Measurements from ENCODE around the gene TP53BP2. TPM values are rescaled to one million over a fixed set of nuclear protein-coding genes. Genes with fewer than 3 reads are reported as not detected.

Gene TP53BP2, protein sequence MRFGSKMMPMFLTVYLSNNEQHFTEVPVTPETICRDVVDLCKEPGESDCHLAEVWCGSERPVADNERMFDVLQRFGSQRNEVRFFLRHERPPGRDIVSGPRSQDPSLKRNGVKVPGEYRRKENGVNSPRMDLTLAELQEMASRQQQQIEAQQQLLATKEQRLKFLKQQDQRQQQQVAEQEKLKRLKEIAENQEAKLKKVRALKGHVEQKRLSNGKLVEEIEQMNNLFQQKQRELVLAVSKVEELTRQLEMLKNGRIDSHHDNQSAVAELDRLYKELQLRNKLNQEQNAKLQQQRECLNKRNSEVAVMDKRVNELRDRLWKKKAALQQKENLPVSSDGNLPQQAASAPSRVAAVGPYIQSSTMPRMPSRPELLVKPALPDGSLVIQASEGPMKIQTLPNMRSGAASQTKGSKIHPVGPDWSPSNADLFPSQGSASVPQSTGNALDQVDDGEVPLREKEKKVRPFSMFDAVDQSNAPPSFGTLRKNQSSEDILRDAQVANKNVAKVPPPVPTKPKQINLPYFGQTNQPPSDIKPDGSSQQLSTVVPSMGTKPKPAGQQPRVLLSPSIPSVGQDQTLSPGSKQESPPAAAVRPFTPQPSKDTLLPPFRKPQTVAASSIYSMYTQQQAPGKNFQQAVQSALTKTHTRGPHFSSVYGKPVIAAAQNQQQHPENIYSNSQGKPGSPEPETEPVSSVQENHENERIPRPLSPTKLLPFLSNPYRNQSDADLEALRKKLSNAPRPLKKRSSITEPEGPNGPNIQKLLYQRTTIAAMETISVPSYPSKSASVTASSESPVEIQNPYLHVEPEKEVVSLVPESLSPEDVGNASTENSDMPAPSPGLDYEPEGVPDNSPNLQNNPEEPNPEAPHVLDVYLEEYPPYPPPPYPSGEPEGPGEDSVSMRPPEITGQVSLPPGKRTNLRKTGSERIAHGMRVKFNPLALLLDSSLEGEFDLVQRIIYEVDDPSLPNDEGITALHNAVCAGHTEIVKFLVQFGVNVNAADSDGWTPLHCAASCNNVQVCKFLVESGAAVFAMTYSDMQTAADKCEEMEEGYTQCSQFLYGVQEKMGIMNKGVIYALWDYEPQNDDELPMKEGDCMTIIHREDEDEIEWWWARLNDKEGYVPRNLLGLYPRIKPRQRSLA
- 10 to 100 TPM; 18.9 to 56.5 (median 34.7) TPM for total RNA-seq

GRCh38 chr1:223845810-223846682 lies at the start of gene TP53BP2:
Gene TP53BP2, minus strand, starts transcription at chr1:223845947. Its CDS starts 267 bp downstream, at chr1:223845680.
- TF ChIP-seq, protein P1, sequence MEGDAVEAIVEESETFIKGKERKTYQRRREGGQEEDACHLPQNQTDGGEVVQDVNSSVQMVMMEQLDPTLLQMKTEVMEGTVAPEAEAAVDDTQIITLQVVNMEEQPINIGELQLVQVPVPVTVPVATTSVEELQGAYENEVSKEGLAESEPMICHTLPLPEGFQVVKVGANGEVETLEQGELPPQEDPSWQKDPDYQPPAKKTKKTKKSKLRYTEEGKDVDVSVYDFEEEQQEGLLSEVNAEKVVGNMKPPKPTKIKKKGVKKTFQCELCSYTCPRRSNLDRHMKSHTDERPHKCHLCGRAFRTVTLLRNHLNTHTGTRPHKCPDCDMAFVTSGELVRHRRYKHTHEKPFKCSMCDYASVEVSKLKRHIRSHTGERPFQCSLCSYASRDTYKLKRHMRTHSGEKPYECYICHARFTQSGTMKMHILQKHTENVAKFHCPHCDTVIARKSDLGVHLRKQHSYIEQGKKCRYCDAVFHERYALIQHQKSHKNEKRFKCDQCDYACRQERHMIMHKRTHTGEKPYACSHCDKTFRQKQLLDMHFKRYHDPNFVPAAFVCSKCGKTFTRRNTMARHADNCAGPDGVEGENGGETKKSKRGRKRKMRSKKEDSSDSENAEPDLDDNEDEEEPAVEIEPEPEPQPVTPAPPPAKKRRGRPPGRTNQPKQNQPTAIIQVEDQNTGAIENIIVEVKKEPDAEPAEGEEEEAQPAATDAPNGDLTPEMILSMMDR (IDR thresholded peaks at IDR 0.05; ENCODE audit: low read depth) = no peak

DNA sequence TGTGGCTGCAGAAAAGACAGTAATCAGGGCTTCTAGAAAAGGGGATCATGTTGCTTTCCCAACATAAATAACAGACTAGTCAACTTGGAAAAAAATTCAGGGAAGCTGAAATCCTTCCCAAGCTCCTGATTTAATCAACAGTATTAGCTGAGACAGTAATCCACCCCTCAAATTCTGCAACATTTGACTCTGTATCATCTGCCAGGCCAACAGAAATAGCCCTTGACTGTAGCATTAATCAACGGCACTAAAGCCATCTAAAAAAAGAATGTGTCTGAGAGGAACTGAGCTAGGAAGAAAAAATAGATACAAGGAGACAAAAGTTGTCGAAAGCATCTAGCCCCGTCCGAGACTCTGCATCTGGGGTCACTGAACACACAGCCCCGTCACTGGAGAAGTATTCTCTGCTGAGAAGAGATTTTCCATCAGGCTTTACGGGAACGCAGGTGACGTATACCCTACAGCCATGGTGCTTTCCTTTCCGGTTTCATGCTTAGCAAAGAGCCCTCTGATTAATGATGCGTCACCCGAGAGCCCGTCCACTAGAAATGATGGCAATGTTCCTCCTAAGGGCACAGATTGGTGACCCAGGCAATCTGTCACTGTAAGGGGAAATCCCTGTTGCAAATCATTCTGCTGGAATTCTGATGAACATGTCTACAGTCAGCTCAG lies 42.1 kb upstream of the TP53BP2 start:
- TF ChIP-seq, protein P1 (IDR thresholded peaks at IDR 0.05; ENCODE audit: low read depth) = no peak

DNA sequence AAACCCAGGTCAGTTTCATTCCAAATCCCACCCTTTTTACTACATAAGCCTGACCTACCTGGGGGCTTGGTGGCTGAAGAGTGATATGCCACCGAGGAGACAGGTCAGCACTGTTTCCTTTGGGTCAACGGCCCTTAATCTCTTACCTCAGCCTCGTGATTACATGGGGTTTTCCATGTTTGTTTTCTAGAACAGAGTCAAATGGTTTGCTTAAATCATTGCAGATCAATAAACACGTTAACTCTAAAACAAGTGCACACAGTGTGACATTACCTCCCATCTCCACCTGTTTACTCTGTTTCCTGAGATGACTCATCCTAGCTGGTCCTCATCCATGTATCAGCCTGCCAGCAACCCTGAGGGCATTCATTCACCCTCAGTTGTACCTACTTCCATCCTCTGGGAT lies 40.8 kb upstream of the TP53BP2 start:
- TF ChIP-seq, protein P1 (IDR thresholded peaks at IDR 0.05; ENCODE audit: low read depth) = no peak

DNA sequence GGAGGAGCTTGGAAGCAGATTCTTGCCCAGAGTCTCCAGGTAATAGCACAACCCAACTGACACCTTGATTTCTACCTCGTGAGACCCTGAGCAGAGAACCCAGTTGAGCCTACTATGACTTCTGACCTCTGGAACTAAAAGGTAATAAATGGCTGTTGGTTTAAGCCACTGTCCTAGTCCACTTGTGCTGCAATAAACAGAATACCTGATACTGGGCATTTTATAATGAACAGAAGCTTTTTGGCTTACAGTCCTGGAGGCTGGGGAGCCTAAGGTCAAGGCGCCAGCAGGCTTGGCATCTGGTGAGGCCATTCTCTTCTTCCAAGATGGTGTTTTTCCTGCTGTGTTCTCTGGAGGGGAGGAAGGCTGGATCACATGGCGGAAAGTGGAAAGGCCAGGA lies 39.9 kb upstream of the TP53BP2 start:
- TF ChIP-seq, protein P1 (IDR thresholded peaks at IDR 0.05; ENCODE audit: low read depth) = no peak

GRCh38 chr1:223878598-223879325 lies 33.0 kb upstream of the TP53BP2 start:
- TF ChIP-seq, protein P1 (IDR thresholded peaks at IDR 0.05; ENCODE audit: low read depth) = no peak

- TF ChIP-seq, protein P1 (IDR thresholded peaks at IDR 0.05; ENCODE audit: low read depth) = no peak
Observed at GRCh38 chr1:223877804-223878203, 32.1 kb upstream of the TP53BP2 start.
